SJCRH30 (cell line): Measurements from ENCODE around the gene NUDT5. TPM values are rescaled to one million over a fixed set of nuclear protein-coding genes. Genes with fewer than 3 reads are reported as not detected.

Experiments used
- total RNA-seq: library from RNA; depleted of rRNA; stranded (reverse); fragments of >200 nt; shearing (Covaris generic); gene quantifications from 2 replicates; pipeline ENCODE4 v1.2.3, GENCODE V29; 2014; rRNA removed

The NUDT5 gene
- total RNA-seq, 1 experiment from 2014 or later: 57.3 TPM

Other genes starting within 250 kb of the NUDT5 start
- 21.8 and 22.9 TPM in 2 replicates for gene UPF2, start 153.1 kb downstream of the NUDT5 start, total RNA-seq
- gene DHTKD1, start 126.9 kb downstream of the NUDT5 start, total RNA-seq: 24.4 and 27.4 TPM in 2 replicates
- gene SEC61A2, start 66.2 kb downstream of the NUDT5 start, total RNA-seq: 12.1 and 14.0 TPM in 2 replicates
- gene CDC123, start 297 bp upstream of the NUDT5 start, total RNA-seq: 118 and 119 TPM in 2 replicates
- gene CAMK1D, start 153.7 kb upstream of the NUDT5 start, total RNA-seq: 0.63 and 1.1 TPM in 2 replicates